Loucy (cell line): ENCODE data around the gene IFNA1.

ENCODE experiments used
- EZH2phosphoT487 ChIP-seq: fragments of 200-600 bp; IDR thresholded peaks from 2 replicates; pipeline ENCODE4 v1.6.1; 2018; ENCODE audit warnings: antibody characterized with exemption, mild to moderate bottlenecking, moderate library complexity, borderline replicate concordance
- TF ChIP-seq, protein P1 (sequence below): fragments of 200-600 bp; sonication (generic); conservative IDR thresholded peaks from 2 replicates; pipeline ENCODE4 v1.5.1; 2014; ENCODE audit warnings: mild to moderate bottlenecking, antibody characterized with exemption, low read length

DNA sequence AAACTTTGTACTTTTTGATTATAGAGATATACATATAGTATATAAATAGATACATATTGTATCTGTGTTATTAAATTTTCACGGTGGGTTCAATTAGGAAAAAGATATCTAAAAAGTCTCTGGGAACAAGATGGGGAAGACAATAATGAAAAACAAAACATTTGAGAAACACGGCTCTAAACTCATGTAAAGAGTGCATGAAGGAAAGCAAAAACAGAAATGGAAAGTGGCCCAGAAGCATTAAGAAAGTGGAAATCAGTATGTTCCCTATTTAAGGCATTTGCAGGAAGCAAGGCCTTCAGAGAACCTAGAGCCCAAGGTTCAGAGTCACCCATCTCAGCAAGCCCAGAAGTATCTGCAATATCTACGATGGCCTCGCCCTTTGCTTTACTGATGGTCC, at the start of gene IFNA1:
- TF ChIP-seq, protein P1, sequence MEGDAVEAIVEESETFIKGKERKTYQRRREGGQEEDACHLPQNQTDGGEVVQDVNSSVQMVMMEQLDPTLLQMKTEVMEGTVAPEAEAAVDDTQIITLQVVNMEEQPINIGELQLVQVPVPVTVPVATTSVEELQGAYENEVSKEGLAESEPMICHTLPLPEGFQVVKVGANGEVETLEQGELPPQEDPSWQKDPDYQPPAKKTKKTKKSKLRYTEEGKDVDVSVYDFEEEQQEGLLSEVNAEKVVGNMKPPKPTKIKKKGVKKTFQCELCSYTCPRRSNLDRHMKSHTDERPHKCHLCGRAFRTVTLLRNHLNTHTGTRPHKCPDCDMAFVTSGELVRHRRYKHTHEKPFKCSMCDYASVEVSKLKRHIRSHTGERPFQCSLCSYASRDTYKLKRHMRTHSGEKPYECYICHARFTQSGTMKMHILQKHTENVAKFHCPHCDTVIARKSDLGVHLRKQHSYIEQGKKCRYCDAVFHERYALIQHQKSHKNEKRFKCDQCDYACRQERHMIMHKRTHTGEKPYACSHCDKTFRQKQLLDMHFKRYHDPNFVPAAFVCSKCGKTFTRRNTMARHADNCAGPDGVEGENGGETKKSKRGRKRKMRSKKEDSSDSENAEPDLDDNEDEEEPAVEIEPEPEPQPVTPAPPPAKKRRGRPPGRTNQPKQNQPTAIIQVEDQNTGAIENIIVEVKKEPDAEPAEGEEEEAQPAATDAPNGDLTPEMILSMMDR, result no peak
- TF ChIP-seq EZH2phosphoT487, result no peak
